GM12892 (cell line): ENCODE results near the gene MRPL10.

Source experiments
- POLR2A ChIP-seq: IDR thresholded peaks from 2 replicates; pipeline ENCODE4 v1.6.1; 2011; ENCODE audit warnings: low read depth, low read length, control low read depth
- POLR2AphosphoS5 ChIP-seq: IDR thresholded peaks from 2 replicates; pipeline ENCODE4 v1.6.1; 2011; ENCODE audit warnings: low read depth, low read length, control low read depth
- TAF1 ChIP-seq: IDR thresholded peaks from 2 replicates; pipeline ENCODE4 v1.6.1; 2011; ENCODE audit warnings: low read depth, mild to moderate bottlenecking, control low read depth, low read length, borderline replicate concordance

DNA sequence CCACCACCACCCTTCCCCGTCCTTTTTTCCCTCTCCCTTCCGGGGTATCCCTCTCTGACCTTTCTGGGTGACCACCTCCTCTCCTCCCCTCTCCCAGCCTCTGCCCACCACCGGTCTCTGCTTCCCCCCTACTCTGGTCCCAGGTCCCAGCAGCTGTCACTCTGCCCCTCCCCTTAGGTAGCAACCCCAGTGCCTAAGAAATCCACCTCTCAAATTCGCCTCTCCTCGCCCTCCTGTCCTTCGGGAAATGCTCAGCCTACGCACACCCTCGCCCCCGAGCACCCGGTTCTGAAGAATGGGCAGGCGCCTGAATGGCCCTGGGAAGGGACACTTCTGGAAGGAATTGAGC is 20.4 kb upstream of the MRPL10 start:
- TF ChIP-seq POLR2A: no peak
- TF ChIP-seq TAF1: no peak
- no peak for TF ChIP-seq POLR2AphosphoS5
